ENCODE results near the gene RAB37.

DNA sequence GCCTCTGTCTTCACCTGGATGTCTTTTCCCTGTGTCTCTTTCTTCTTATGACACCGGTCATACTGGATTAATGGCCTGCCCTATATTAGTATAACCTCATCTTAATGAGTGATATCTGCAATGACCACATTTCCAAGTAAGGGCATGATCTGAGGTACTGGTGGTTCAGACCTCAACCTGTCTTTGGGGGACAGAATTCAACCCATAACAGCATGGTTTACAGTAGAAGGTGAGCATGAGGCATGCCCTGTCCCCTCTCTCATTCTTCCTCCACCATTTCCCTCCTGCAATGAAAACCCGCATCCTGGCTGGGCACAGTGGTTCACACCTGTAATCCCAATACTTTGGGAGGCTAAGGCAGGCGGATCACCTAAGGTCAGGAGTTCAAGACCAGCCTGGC lies 2.8 kb upstream of the RAB37 start:
- TF ChIP-seq, protein P1, sequence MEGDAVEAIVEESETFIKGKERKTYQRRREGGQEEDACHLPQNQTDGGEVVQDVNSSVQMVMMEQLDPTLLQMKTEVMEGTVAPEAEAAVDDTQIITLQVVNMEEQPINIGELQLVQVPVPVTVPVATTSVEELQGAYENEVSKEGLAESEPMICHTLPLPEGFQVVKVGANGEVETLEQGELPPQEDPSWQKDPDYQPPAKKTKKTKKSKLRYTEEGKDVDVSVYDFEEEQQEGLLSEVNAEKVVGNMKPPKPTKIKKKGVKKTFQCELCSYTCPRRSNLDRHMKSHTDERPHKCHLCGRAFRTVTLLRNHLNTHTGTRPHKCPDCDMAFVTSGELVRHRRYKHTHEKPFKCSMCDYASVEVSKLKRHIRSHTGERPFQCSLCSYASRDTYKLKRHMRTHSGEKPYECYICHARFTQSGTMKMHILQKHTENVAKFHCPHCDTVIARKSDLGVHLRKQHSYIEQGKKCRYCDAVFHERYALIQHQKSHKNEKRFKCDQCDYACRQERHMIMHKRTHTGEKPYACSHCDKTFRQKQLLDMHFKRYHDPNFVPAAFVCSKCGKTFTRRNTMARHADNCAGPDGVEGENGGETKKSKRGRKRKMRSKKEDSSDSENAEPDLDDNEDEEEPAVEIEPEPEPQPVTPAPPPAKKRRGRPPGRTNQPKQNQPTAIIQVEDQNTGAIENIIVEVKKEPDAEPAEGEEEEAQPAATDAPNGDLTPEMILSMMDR (IDR thresholded peaks at IDR 0.05): no peak
- no peak for TF ChIP-seq POLR2A (IDR thresholded peaks at IDR 0.05)

All from adrenal gland (tissue), 5 donors.